Muscle of arm (tissue), 14 donors: ENCODE measurements around the gene PSD2. TPM values are rescaled to one million over a fixed set of nuclear protein-coding genes. Genes with fewer than 3 reads are reported as not detected.
A peak's percentile ranks its signal among the peaks of the same experiment; 100 is the strongest.

Experiments
- DNase-seq: peaks from one replicate; pipeline ENCODE4 v3.0.0-alpha.2; 2013
- long read RNA-seq, 11 donors: transcript quantifications; one replicate each; lab custom pipeline, GENCODE V29; 2026
- polyA plus RNA-seq, 12 donors: library from polyadenylated mRNA; unstranded; fragments of 120-200 nt; gene quantifications; one replicate each; pipeline ENCODE4 v1.2.1, GENCODE V29; 2013; ENCODE audit not compliant: insufficient read length in 12 of 12

The PSD2 gene
- polyA plus RNA-seq, result under 1 TPM in 10 of 12 donors, not detected in 2; 0.17 to 0.68 (median 0.34) TPM
- long read RNA-seq, donor 1, result 0 reads
- long read RNA-seq, donor 2, result 0 reads
- long read RNA-seq, donor 3, result 0 reads
- long read RNA-seq, donor 4, result 0 reads
- long read RNA-seq, donor 5, result 0 reads
- long read RNA-seq, donor 6, result 0 reads
- long read RNA-seq, donor 7, result 0 reads
- long read RNA-seq, donor 8, result 0 reads
- long read RNA-seq, donor 9, result 0 reads
- long read RNA-seq, donor 10, result 0 reads
- long read RNA-seq, donor 11, result 0 reads

- no peak for DNase-seq
Measured at GRCh38 chr5:139795074-139796001, at the start of gene PSD2. TSS of gene PSD2 (plus strand) at chr5:139795808. CDS start at chr5:139809441, 13,633 bp downstream.

DNA sequence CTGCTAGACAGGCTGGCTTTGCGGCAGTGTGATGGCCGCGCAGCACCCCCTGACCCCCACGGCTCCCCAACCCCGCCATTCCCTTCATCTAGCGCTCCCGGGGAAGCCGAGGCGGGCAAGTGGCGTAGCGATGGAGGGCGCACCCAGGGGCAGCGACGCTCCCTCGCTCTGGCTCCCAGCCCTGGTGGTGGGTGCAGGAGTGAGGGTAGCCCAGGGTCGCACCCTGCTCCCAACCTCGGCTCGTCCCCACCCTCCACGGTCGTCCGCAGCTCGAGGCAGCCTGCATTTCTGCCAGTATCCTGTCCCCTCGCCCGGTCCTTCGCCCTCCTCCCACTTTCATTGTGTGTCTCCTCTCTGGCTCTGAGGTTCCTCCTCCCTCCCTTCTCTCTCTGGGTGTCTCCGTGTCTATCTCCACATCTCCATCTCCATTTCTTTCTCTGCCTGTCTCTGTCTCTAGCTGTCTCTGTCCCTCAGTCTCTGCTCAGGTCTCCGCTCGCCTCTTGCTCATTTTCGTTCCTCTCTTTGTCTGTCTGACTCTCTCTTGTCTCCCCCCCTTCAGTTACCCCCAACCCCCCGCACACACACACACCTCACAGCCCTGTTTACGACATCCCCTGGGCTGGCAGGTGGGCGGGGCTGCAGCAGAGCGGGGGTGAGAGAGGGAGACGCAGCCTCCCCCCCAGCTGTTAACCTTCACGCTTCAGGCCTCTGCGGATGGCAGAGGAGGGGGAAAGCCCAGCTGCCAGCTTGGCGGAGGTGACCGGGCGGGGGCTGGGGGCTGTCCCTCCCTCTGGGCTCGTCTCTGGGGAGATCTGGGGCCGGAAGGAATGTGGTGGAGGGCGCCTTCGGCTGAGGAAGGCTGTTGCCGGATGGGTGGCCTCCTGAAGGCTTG, 48.7 kb upstream of the PSD2 start:
- DNase-seq, result no peak

- DNase-seq, result peak; percentile 77
Measured at GRCh38 chr5:139747583-139748504, 47.8 kb upstream of the PSD2 start.

GRCh38 chr5:139748505-139748826, 47.1 kb upstream of the PSD2 start:
- DNase-seq, result no peak

DNA sequence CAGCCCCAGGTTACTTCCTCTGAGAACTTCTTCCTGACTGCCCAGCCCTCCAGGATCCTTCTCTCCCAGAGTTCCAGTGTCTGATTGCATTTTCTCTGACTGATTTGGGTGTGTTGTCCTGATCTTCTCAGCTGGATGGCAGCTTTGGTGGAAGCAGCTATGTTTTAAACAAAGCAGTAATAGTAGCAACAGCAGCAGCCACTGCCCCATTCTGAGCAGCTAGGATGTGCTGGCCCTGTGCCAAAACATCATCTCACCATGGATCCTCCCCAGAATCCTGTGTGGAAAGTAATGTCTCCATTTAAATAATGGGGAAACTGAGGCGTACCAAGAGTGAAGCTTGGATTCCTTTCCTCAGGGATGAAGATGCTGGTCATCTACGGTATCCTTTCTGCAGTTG, 46.4 kb upstream of the PSD2 start:
- DNase-seq, result no peak

- DNase-seq, result no peak
Measured at GRCh38 chr5:139751236-139751635, 44.4 kb upstream of the PSD2 start.

DNA sequence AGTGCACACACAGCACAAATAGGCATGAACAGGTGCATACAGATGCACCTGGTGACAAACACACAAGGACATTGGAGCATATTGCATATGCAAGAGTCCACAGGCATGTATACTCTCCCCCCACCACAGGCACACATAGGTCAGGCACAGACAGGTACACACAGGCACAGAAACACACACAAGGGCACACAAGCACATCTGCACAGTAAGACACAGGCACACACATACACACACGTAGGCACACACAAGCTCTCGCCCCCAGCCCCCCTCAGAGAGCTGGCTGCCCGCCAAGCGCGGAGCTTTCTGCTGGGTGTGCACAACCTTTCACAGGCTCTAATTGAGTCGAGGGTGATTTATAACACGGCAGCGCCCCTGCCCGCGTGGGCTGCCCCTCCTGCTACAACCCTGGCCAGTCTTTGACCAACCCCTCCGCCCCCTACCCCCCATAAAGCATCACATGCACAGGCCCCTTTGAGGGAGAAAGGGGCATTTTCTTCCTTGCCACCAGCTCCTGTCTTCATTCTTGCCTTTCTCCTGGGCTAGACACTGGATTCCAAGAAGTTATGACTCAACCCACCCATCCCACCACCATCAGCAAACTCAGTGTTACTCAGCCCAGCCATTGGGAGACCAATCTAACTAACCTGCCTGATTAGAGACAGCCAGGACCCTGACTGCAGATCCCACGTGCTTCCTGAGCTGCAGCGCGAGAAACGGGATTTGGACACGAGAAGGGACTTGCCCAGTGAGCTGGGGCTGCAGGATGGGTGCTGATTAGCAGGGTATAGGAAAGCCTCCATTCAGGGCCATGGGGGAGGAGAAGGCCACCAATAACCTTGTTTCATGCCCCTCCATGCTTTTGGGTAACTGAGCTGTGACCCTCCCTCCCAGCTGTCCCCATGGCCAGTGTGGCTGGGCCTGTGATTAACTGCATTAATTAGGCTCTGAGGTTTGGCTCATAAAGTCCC, 42.8 kb upstream of the PSD2 start:
- no peak for DNase-seq

DNA sequence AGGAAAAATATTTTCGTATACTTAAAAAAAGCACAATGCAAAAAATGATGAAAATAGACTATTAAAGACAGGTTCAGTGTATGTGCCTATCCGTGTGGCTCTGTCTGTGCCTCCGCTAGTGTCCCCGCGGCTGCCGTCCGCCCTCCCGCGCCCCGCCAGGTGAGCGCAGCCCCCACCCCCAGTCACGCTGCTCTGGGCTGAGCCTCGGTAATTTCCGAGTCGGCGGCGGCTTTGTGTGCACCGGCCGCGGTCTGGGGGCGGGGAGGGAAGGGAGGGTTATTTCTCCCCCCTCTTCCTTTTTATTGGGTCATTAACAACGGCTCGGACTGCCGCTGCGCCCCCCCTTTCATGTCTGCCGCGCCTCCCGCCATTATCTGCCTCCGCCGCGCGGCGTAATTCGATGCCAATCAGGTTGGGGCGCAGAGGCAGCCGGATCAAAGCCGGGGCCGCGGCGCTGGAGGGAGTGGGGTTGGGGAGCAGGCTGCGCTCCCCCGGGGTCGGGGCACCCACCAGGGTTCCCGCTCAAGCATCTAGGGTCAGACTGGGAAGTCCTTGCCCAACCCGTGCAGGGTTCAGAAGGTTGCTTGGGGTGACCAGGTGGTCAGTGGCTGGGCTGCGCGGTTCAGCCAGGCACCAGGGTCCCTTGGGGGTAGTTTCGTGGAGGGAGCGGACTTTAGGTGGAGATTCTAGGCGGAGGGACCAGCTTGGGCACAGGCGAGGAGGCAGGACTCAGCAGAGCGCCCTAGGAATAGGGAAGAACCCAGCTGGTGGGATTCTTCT, 39.5 kb upstream of the PSD2 start:
- DNase-seq, result no peak

GRCh38 chr5:139756971-139757370, 38.6 kb upstream of the PSD2 start:
- DNase-seq, result no peak

- DNase-seq, result no peak
Measured at GRCh38 chr5:139757727-139758509, 37.7 kb upstream of the PSD2 start.

- no peak for DNase-seq
Measured at GRCh38 chr5:139758510-139759075, 37.0 kb upstream of the PSD2 start.

DNA sequence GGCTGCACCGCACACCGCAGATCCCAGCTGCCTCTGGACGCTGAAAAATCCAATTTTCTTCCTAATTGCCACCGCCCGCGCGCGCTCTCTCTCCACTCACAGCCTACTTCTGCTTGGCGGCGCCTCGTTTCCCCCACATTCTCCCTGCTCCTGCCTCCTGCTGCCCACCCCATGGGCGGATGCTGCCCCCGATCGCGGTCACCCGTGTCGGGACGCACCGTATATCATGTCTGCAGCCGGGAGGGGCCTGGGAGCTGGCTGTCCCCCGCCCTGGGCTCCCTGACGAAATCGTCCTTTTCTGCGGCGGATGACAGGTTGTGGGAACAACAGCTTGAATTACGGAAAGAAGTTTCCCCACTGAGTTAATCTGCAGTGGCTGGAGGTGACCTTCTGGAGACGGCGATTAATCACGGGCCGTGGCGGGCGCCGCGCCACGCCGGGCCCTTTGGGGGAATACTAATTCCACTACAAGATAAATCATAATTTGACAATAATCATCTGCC, 36.3 kb upstream of the PSD2 start:
- DNase-seq, result no peak

DNA sequence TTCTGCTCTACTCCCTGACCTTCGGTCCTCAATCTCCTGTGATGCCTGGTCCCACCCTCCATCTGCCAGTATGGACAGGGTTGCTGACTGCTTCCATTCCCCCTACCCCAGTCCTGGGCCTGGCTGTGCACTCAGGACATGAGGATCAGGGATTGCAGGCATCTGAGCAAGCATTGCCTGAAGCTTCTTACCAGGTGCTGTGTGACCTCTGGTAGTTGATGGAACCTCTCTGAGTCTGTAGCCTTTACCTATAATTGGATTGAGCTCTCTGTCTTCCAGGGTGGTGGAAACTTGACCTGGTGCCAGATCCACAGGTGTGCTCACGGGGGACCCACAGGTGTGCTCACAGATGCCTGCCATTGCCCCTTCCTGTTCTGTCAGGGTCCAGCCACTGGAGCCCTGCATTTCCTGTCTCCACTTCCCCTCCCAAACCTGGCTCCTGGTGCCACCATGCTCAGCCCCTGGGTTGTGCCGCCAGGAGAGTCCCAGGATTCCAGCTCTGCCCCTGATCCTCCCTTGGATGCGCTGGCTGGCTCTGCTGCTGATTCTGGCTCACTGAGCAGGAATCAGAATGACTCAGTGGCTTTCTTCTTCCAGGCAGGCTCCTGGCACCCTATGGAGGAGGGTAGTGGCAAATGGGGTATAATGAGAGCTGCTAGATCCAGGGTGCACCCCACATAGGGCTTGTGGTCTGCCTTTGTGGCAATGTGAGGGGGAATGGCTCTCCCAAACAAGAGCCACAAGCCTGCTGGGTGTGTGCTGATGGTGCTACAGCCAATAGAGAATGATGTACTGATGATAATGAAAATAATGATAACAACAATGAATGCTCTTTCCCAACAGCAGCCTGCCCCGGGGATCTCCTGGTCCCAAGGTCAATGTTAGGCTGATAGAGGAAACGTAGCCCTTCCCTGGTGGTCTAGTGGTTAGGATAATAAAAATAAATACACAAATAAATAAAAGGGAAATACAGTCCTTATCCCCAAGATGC, 35.2 kb upstream of the PSD2 start:
- no peak for DNase-seq

DNA sequence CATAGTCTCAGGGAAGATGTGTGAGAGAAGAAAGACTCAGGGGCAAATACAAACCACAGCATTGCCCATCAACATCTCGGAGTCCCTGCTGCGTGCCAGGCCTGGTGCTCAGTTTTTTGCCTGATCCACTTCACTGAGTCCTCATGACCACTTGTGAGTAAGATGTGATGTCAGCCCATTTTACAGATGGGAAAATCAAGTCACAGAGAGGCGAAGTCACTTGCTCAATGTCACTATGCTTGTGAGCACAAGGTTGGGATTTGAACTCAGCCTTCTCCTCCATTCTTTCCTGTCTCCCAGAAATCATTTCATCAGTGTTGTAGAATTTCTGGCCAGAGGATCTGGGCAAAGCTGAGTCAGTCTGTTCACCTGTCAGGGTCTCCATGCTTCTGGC, 34.6 kb upstream of the PSD2 start:
- no peak for DNase-seq

DNA sequence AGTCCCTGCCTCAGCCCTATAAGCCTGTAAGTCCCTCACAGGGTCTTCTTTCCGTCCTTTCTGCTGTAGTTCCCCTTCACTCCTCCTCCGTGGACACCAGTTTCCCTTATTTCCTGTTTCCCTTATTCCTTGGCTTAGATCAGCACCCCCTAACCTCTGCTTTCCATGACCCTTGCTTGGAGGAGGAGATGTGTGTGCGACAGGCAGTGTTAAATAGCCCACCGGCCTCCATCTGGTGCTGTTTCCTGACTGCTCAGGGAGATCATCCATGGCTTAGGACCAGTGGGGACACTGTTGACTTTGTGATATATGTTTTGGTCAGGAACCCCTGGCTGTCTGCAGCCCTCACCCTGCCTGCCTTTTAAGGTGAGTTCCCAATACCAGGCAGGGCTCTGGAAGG, 34.1 kb upstream of the PSD2 start:
- DNase-seq, result no peak

DNA sequence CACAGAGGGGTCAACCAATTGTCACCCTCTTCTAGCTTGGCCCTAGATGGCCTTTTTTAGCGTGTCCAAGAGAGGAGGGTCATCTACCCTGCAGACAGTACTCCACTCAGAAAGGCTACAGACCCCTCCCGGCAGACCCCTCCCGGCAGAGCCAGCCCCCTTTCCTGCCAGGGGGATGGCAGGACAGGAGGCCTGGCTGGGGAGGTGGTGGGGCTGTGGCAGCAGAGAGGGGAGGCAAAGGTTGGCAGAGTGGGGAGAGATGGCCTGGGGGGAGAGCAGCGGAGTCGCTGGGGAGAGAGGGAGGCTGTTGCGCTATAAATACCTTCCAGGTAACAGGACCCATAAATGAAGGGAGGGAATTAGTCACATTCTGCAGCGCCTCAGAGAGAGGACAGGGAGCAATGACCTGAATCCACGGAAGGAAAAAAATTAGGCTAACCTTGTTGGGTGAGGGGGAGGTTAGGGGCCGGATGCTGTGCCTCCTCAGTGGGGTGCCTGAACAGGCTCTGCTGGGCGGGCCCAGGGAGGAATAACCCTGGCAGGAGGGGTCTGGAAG, 32.9 kb upstream of the PSD2 start:
- no peak for DNase-seq
